ENCODE results near the gene SLC49A4. TPM values are rescaled to one million over a fixed set of nuclear protein-coding genes. Genes with fewer than 3 reads are reported as not detected.

Gene SLC49A4
- total RNA-seq, 2 donors from 2014 or later, result 1.9 to 2.6 TPM

- H3K4me3 Mint-ChIP-seq, result no peak overlapping the region
- no peaks in the 10 kb centered on the region for H3K36me3 Mint-ChIP-seq (ENCODE audit: low read depth)
- H3K27me3 Mint-ChIP-seq, result peaks cover 3% of the 10 kb centered on the region
- no peaks in the 10 kb centered on the region for H3K9me3 Mint-ChIP-seq
- H3K27ac Mint-ChIP-seq, result no peak overlapping the region
- no peaks in the 10 kb centered on the region for H3K4me1 Mint-ChIP-seq
- ATAC-seq (replicated peaks), result no peak
These were observed 135.5 kb downstream of the SLC49A4 start for GRCh38 chr3:122930063-122930997.

Other genes starting within 250 kb of the SLC49A4 start
- 10 to 100 TPM; 25.2 to 35.1 TPM for gene PARP9, start 230.8 kb upstream of the SLC49A4 start, total RNA-seq
- gene DTX3L, start 230.7 kb upstream of the SLC49A4 start, total RNA-seq, result 10 to 100 TPM; 26.0 to 44.0 TPM
- 10 to 100 TPM; 15.0 to 17.6 TPM for gene PARP15, start 217.4 kb upstream of the SLC49A4 start, total RNA-seq
- 10 to 100 TPM; 51.5 to 55.9 TPM for gene PARP14, start 114.2 kb upstream of the SLC49A4 start, total RNA-seq
- 1 to 10 TPM; 5.1 to 6.7 TPM for gene HSPBAP1, start 1.2 kb upstream of the SLC49A4 start, total RNA-seq
- gene SEMA5B, start 232.7 kb downstream of the SLC49A4 start, total RNA-seq, result under 1 TPM in 1 of 2 donors, not detected in 1; 0.40 TPM